Measurements from ENCODE around the gene VDAC1. TPM values are rescaled to one million over a fixed set of nuclear protein-coding genes. Genes with fewer than 3 reads are reported as not detected.
"Not testable (repeated sequence)": the region's sequence is repeated elsewhere in the genome, so short reads cannot be mapped to it uniquely, and the experiment has no call there.

VDAC1 gene
- total RNA-seq, 1 donor from 2014 or later: 501 TPM

DNA sequence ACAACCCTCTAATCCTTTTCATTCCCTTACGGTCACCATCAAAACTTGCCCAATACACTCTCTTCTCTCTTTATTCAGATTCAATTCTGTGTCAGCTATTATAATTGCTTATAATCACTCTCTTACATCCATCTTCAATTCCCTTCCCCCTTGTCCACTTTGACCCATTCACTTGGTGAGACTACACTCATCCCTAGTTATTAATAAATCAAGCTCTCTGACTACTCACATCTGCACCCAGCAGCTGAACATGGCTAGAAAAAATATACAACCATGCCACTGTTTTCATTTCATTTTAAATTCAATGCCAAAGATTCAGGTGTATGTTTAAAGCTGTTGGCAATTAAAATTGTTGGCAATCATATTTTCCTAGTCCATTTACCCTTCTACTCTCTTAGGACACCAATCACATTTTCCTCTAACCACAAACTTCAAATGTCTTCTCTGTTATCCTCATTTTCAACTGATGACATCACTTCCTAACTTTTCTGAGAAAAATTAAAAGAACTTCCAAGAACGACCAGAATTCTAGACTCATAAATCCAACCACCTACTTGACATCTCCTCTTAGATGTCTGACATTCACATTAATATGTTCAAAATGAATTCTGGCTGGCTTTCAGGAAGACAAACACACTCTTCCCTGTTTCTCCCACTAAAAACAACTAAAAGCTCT, 41.8 kb downstream of the VDAC1 start:
- intact Hi-C loops (cut with micrococcal nuclease): no loop called here
- Histone ChIP-seq H3K9me3 (replicated peaks) (peaks cover 8% of the 10 kb centered on the region), H3K4me3 (no peak overlapping the region), H3K4me1 (peaks cover 56% of the 10 kb centered on the region), H3K27ac (replicated peaks) (peak overlapping the region; percentile 15), H3K36me3 (peaks cover 27% of the 10 kb centered on the region), H3K27me3 (ENCODE audit: low read depth) (no peaks in the 10 kb centered on the region)
- no peak for DNase-seq
- TF ChIP-seq, protein P1, sequence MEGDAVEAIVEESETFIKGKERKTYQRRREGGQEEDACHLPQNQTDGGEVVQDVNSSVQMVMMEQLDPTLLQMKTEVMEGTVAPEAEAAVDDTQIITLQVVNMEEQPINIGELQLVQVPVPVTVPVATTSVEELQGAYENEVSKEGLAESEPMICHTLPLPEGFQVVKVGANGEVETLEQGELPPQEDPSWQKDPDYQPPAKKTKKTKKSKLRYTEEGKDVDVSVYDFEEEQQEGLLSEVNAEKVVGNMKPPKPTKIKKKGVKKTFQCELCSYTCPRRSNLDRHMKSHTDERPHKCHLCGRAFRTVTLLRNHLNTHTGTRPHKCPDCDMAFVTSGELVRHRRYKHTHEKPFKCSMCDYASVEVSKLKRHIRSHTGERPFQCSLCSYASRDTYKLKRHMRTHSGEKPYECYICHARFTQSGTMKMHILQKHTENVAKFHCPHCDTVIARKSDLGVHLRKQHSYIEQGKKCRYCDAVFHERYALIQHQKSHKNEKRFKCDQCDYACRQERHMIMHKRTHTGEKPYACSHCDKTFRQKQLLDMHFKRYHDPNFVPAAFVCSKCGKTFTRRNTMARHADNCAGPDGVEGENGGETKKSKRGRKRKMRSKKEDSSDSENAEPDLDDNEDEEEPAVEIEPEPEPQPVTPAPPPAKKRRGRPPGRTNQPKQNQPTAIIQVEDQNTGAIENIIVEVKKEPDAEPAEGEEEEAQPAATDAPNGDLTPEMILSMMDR (IDR thresholded peaks at IDR 0.05; ENCODE audit: borderline replicate concordance): no peak

GRCh38 chr5:133962131-133962530, 42.6 kb downstream of the VDAC1 start:
- Histone ChIP-seq H3K27me3 (ENCODE audit: low read depth) (no peaks in the 10 kb centered on the region), H3K4me3 (no peak overlapping the region), H3K27ac (replicated peaks) (peak overlapping the region; percentile 15), H3K36me3 (peaks cover 34% of the 10 kb centered on the region), H3K4me1 (peaks cover 56% of the 10 kb centered on the region), H3K9me3 (replicated peaks) (peaks cover 8% of the 10 kb centered on the region)
- TF ChIP-seq, protein P1 (IDR thresholded peaks at IDR 0.05; ENCODE audit: borderline replicate concordance): no peak
- intact Hi-C loops (cut with micrococcal nuclease): no loop called here
- DNase-seq: no peak

- H3K36me3 ChIP-seq: peaks cover 58% of the 10 kb centered on the region
Observed at GRCh38 chr5:133959643-133960042, 45.1 kb downstream of the VDAC1 start.

DNA sequence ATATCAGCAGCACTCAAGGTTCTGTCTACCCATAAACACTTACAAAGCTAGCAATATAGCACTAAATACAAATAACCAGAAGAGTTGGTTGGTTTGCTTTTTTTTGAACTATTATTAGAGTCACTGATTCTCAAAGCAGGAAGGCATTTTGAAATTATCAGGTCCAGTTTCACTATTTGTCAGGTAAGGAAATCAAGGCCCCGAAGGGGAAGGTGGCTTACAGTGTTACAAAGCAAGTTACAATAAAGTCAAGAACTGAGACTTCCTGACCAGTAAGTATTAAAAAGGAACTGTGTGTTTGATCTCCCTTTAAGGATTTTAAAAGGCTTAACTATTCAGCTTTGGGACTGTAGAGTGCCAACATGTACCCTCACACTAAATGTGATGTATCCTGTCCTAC, 47.2 kb downstream of the VDAC1 start:
- Histone ChIP-seq H3K9me3 (replicated peaks) (no peaks in the 10 kb centered on the region), H3K36me3 (peaks cover 55% of the 10 kb centered on the region), H3K4me3 (no peak overlapping the region), H3K27me3 (ENCODE audit: low read depth) (no peaks in the 10 kb centered on the region), H3K4me1 (peaks cover 53% of the 10 kb centered on the region), H3K27ac (replicated peaks) (peak overlapping the region; percentile 47)
- intact Hi-C loops (cut with micrococcal nuclease): no loop called here
- no peak for DNase-seq
- TF ChIP-seq, protein P1 (IDR thresholded peaks at IDR 0.05; ENCODE audit: borderline replicate concordance): no peak

More at GRCh38 chr5:133959643-133960042, 45.1 kb downstream of the VDAC1 start:
- intact Hi-C loops (cut with micrococcal nuclease): no loop called here
- Histone ChIP-seq H3K27me3 (ENCODE audit: low read depth) (no peaks in the 10 kb centered on the region), H3K4me3 (no peak overlapping the region), H3K9me3 (replicated peaks) (peaks cover 8% of the 10 kb centered on the region), H3K27ac (replicated peaks) (no peak overlapping the region), H3K4me1 (peaks cover 44% of the 10 kb centered on the region)
- no peak for DNase-seq
- TF ChIP-seq, protein P1 (IDR thresholded peaks at IDR 0.05; ENCODE audit: borderline replicate concordance): no peak

GRCh38 chr5:133957080-133957479, 47.7 kb downstream of the VDAC1 start:
- TF ChIP-seq, protein P1 (IDR thresholded peaks at IDR 0.05; ENCODE audit: borderline replicate concordance): no peak
- H3K4me3 ChIP-seq: peak overlapping the region; percentile 2
- H3K4me1 ChIP-seq: peaks cover 53% of the 10 kb centered on the region
- no peaks in the 10 kb centered on the region for H3K9me3 ChIP-seq (replicated peaks)
- H3K36me3 ChIP-seq: peaks cover 55% of the 10 kb centered on the region
- peak overlapping the region; percentile 47 for H3K27ac ChIP-seq (replicated peaks)
- intact Hi-C loops (cut with micrococcal nuclease): no loop called here
- H3K27me3 ChIP-seq (ENCODE audit: low read depth): no peaks in the 10 kb centered on the region
- DNase-seq: no peak

- DNase-seq; H3K4me3 ChIP-seq; H3K27me3 ChIP-seq (ENCODE audit: low read depth); intact Hi-C loops (cut with micrococcal nuclease); H3K9me3 ChIP-seq (replicated peaks); H3K27ac ChIP-seq (replicated peaks): not testable (repeated sequence)
- H3K36me3 ChIP-seq: peaks cover 55% of the 10 kb centered on the region
- H3K4me1 ChIP-seq: peaks cover 57% of the 10 kb centered on the region
Observed at GRCh38 chr5:133956196-133956595, 48.6 kb downstream of the VDAC1 start.
